ENCODE measurements around the gene ZDHHC5. TPM values are rescaled to one million over a fixed set of nuclear protein-coding genes. Genes with fewer than 3 reads are reported as not detected.
A peak's percentile ranks its signal among the peaks of the same experiment; 100 is the strongest.

The ZDHHC5 gene
- polyA plus RNA-seq, 2 of the 4 experiments (the other 2 are of a cell fraction), result 44.1 to 63.8 TPM

GRCh38 chr11:57632116-57632515 lies 35.8 kb upstream of the ZDHHC5 start (continued):
- TF ChIP-seq CTCF (IDR thresholded peaks at IDR 0.05) (no peak), BCL3 (IDR thresholded peaks at IDR 0.05) (no peak), ZFP36 (IDR thresholded peaks at IDR 0.05; ENCODE audit: borderline replicate concordance, partially characterized antibody) (no peak), CBX2 (IDR thresholded peaks at IDR 0.05; ENCODE audit: borderline replicate concordance, low read depth) (no peak), CHD4 (IDR thresholded peaks at IDR 0.05; ENCODE audit: borderline replicate concordance) (no peak), POLR2A (IDR thresholded peaks at IDR 0.05; ENCODE audit: low read length) (no peak), GATA3 (IDR thresholded peaks at IDR 0.05; ENCODE audit: borderline replicate concordance) (no peak), SMC3 (IDR thresholded peaks at IDR 0.05) (no peak)

- H3K27ac ChIP-seq, result no peak overlapping the region
- CTCF ChIA-PET, result interaction anchor here (1.5 to 2.6 kb wide), 3 partner anchors 11 to 65 kb away, joined by 3 to 16 read pairs (median 10); partner anchors contain the start of gene UBE2L6
- no peak overlapping the region for H3K4me2 ChIP-seq
- POLR2A ChIA-PET, result no interaction called here
- DNase-seq (ENCODE audit: low read depth in 1 of 2, low spot score in 1 of 2), result no peak
- TF ChIP-seq SREBF2 (IDR thresholded peaks at IDR 0.05), result no peak
- TF ChIP-seq ZFP36 (IDR thresholded peaks at IDR 0.05; ENCODE audit: borderline replicate concordance, partially characterized antibody), result peak; percentile 58
- TF ChIP-seq FOSL2 (IDR thresholded peaks at IDR 0.05), result no peak
- TF ChIP-seq FOSL2 (CRISPR knock-in tag; IDR thresholded peaks at IDR 0.05), result no peak
- TF ChIP-seq FOSB (CRISPR knock-in tag; IDR thresholded peaks at IDR 0.05), result no peak
- peaks cover 6% of the 10 kb centered on the region for H3K4me1 ChIP-seq
- H3K9me3 ChIP-seq, result no peaks in the 10 kb centered on the region
- no peak overlapping the region for H3K4me3 ChIP-seq
- no peak for ATAC-seq
- no peak for FAIRE-seq
- 19% methylated on average over 6 of the region's 6 CpGs for WGBS (ENCODE audit: missing lambda C conversion rate)
Measured at GRCh38 chr11:57633394-57634070, 34.4 kb upstream of the ZDHHC5 start.

GRCh38 chr11:57634311-57634710 lies 33.6 kb upstream of the ZDHHC5 start:
- TF ChIP-seq ZFP36 (IDR thresholded peaks at IDR 0.05; ENCODE audit: borderline replicate concordance, partially characterized antibody) (peak; percentile 80), CHD4 (IDR thresholded peaks at IDR 0.05; ENCODE audit: borderline replicate concordance) (no peak)
- no peak overlapping the region for H3K27ac ChIP-seq
- DNase-seq (ENCODE audit: low read depth in 1 of 2, low spot score in 1 of 2) (no peak), FAIRE-seq (no peak), ATAC-seq (no peak)
- H3K4me2 ChIP-seq, result no peak overlapping the region
- ChIA-PET POLR2A (no interaction called here), CTCF (interaction anchor here (0.9 to 2.6 kb wide), 5 partner anchors 9 to 278 kb away, joined by 3 to 16 read pairs (median 3); partner anchors contain the start of gene UBE2L6)
- H3K9me3 ChIP-seq, result no peaks in the 10 kb centered on the region
- no peak overlapping the region for H3K4me3 ChIP-seq
- H3K4me1 ChIP-seq, result peaks cover 8% of the 10 kb centered on the region

GRCh38 chr11:57635246-57635645 lies 32.7 kb upstream of the ZDHHC5 start:
- FAIRE-seq (no peak), ATAC-seq (no peak), DNase-seq (ENCODE audit: low read depth in 1 of 2, low spot score in 1 of 2) (no peak)
- ChIA-PET POLR2A (no interaction called here), CTCF (interaction anchor here (1.1 to 2.6 kb wide), 3 partner anchors 10 to 279 kb away, joined by 3 to 16 read pairs (median 8); partner anchors contain the start of gene UBE2L6)
- Histone ChIP-seq H3K4me1 (peaks cover 17% of the 10 kb centered on the region), H3K27ac (no peak overlapping the region), H3K4me3 (no peak overlapping the region), H3K9me3 (no peaks in the 10 kb centered on the region), H3K4me2 (no peak overlapping the region)
- 66% methylated on average over 8 of the region's 8 CpGs for WGBS (ENCODE audit: missing lambda C conversion rate)
- TF ChIP-seq ZSCAN20 (CRISPR knock-in tag; IDR thresholded peaks at IDR 0.05), result no peak
- no peak for TF ChIP-seq REST (IDR thresholded peaks at IDR 0.05)
- no peak for TF ChIP-seq HES2 (IDR thresholded peaks at IDR 0.05)
- no peak for TF ChIP-seq NR3C1 (IDR thresholded peaks at IDR 0.05)
- no peak for TF ChIP-seq CEBPB (IDR thresholded peaks at IDR 0.05)
